ENCODE data around the gene COASY. TPM values are rescaled to one million over a fixed set of nuclear protein-coding genes. Genes with fewer than 3 reads are reported as not detected.

Gene COASY
- total RNA-seq, 1 donor from 2014 or later: 84.1 TPM

GRCh38 chr17:42613699-42614295, 51.8 kb downstream of the COASY start:
- DNase-seq (ENCODE audit: low spot score): no peak

Other genes starting within 250 kb of the COASY start
- gene STAT3, start 173.7 kb upstream of the COASY start, total RNA-seq: 140 TPM
- gene CAVIN1, start 138.9 kb upstream of the COASY start, total RNA-seq: 273 TPM
- 179 TPM for gene ATP6V0A1, start 103.3 kb upstream of the COASY start, total RNA-seq
- 51.1 TPM for gene NAGLU, start 25.9 kb upstream of the COASY start, total RNA-seq
- 2.4 TPM for gene HSD17B1, start 9.2 kb upstream of the COASY start, total RNA-seq
- gene MLX, start 5.0 kb downstream of the COASY start, total RNA-seq: 54.0 TPM
- 5.1 TPM for gene PSMC3IP, start 15.6 kb downstream of the COASY start, total RNA-seq
- 78.8 TPM for gene RETREG3, start 47.2 kb downstream of the COASY start, total RNA-seq
- gene TUBG1, start 47.5 kb downstream of the COASY start, total RNA-seq: 40.2 TPM
- 30.8 TPM for gene TUBG2, start 97.1 kb downstream of the COASY start, total RNA-seq
- gene PLEKHH3, start 114.8 kb downstream of the COASY start, total RNA-seq: 36.1 TPM
- 0.49 TPM for gene CCR10, start 119.7 kb downstream of the COASY start, total RNA-seq
- 8.1 TPM for gene CNTNAP1, start 120.4 kb downstream of the COASY start, total RNA-seq
- gene EZH1, start 182.9 kb downstream of the COASY start, total RNA-seq: 50.4 TPM
- 22.7 TPM for gene RAMP2, start 199.1 kb downstream of the COASY start, total RNA-seq
- gene VPS25, start 211.3 kb downstream of the COASY start, total RNA-seq: 57.1 TPM
- 0.37 TPM for gene WNK4, start 218.5 kb downstream of the COASY start, total RNA-seq
- gene COA3, start 236.6 kb downstream of the COASY start, total RNA-seq: 78.0 TPM
- gene CNTD1, start 236.7 kb downstream of the COASY start, total RNA-seq: 0.89 TPM

All from mucosa of gallbladder (tissue), 1 donor.